IMR-90 (cell line): ENCODE data around the gene KRTAP10-11. TPM values are rescaled to one million over a fixed set of nuclear protein-coding genes. Genes with fewer than 3 reads are reported as not detected.

ENCODE experiments used
- ATAC-seq: fragments of 200-7000 bp; cut with Tn5 transposase; 2 replicates; pipeline ENCODE4 v1.9.1; 2020; ENCODE audit warnings: low read depth, mild to moderate bottlenecking, moderate library complexity
- BruUV-seq: library from RNA; stranded (reverse); fragments of 400-500 nt; replicated peaks from 2 replicates; lab custom pipeline; 2021; lab: Mats Ljungman, UMichigan
- CTCF ChIA-PET: fragments of 300-600 bp; formaldehyde crosslinking; extraction: SDS; loops from one replicate; lab custom pipeline; 2021; ENCODE audit warnings: antibody characterized with exemption; lab: Yijun Ruan, JAX
- POLR2A ChIA-PET: fragments of 300-600 bp; sonication (Branson Sonifier 250); formaldehyde crosslinking; loops from one replicate; lab custom pipeline; 2022; ENCODE audit warnings: antibody characterized with exemption; ENCODE audit not compliant: unreplicated experiment; lab: Charles Lee
- DNase-seq: peaks from one replicate; pipeline ENCODE4 v3.0.0; 2013
- H2AFZ ChIP-seq: replicated peaks from 2 replicates; pipeline ENCODE3; 2013; ENCODE audit warnings: low read length, mild to moderate bottlenecking; ENCODE audit not compliant: poor library complexity
- H2AK5ac ChIP-seq: 2 replicates; pipeline ENCODE4 v1.6.1; 2013; ENCODE audit warnings: low read depth, low read length, inconsistent platforms
- H2AK9ac ChIP-seq: replicated peaks from 2 replicates; pipeline ENCODE3; 2013; ENCODE audit warnings: mild to moderate bottlenecking, low read depth, low read length, moderate library complexity; ENCODE audit not compliant: poor library complexity
- H2BK120ac ChIP-seq: 2 replicates; pipeline ENCODE4 v1.6.1; 2013; ENCODE audit warnings: low read depth, low read length, inconsistent platforms
- H2BK15ac ChIP-seq: 3 replicates; pipeline ENCODE4 v1.6.1; 2013; ENCODE audit warnings: low read depth, low read length, inconsistent platforms
- H2BK20ac ChIP-seq: 2 replicates; pipeline ENCODE4 v1.6.1; 2013; ENCODE audit warnings: low read depth, mild to moderate bottlenecking, inconsistent platforms, low read length, moderate library complexity
- H2BK5ac ChIP-seq: 2 replicates; pipeline ENCODE4 v1.6.1; 2013; ENCODE audit warnings: mild to moderate bottlenecking, low read depth, low read length, inconsistent platforms; ENCODE audit not compliant: poor library complexity, severe bottlenecking
- H3K14ac ChIP-seq: replicated peaks from 2 replicates; pipeline ENCODE4 v1.6.1; 2013; ENCODE audit warnings: low read depth, low read length, inconsistent platforms
- H3K18ac ChIP-seq: 2 replicates; pipeline ENCODE4 v1.6.1; 2013; ENCODE audit warnings: low read depth, low read length, control low read depth
- H3K23ac ChIP-seq: 2 replicates; pipeline ENCODE4 v1.6.1; 2013; ENCODE audit warnings: low read depth, low read length, inconsistent platforms
- H3K27ac ChIP-seq: 2 replicates; pipeline ENCODE4 v1.5.1; 2013; ENCODE audit warnings: mild to moderate bottlenecking, control low read depth, low read length; ENCODE audit not compliant: insufficient read depth
- H3K27me3 ChIP-seq: 2 replicates; pipeline ENCODE4 v1.6.1; 2013; ENCODE audit warnings: low read length; ENCODE audit not compliant: control insufficient read depth, insufficient read depth
- H3K36me3 ChIP-seq: 2 replicates; pipeline ENCODE4 v1.6.1; 2013; ENCODE audit warnings: low read length, mixed read lengths; ENCODE audit not compliant: control insufficient read depth, insufficient read depth
- H3K4ac ChIP-seq: 2 replicates; pipeline ENCODE4 v1.6.1; 2013; ENCODE audit warnings: low read depth, low read length, inconsistent platforms
- H3K4me1 ChIP-seq: 2 replicates; pipeline ENCODE4 v1.6.1; 2013; ENCODE audit warnings: low read length, mixed read lengths; ENCODE audit not compliant: control insufficient read depth, insufficient read depth
- H3K4me2 ChIP-seq: 2 replicates; pipeline ENCODE4 v1.6.1; 2013; ENCODE audit warnings: low read depth, mild to moderate bottlenecking, control low read depth, low read length, moderate library complexity
- H3K4me3 ChIP-seq: 2 replicates; pipeline ENCODE4 v1.5.1; 2013; ENCODE audit warnings: low read depth, mild to moderate bottlenecking, control low read depth, low read length, moderate library complexity; ENCODE audit not compliant: insufficient read depth
- H3K56ac ChIP-seq: 2 replicates; pipeline ENCODE4 v1.6.1; 2013; ENCODE audit warnings: low read length, inconsistent platforms; ENCODE audit not compliant: insufficient read depth; ENCODE audit errors: extremely low read depth
- H3K79me1 ChIP-seq, 2 experiments: 2 replicates each; pipeline ENCODE4 v1.6.1; 2013; ENCODE audit warnings: low read length in 2 of 2, inconsistent platforms in 1 of 2, low read depth in 1 of 2
- H3K9ac ChIP-seq: 2 replicates; pipeline ENCODE4 v1.6.1; 2013; ENCODE audit warnings: low read depth, low read length, control low read depth
- H3K9me1 ChIP-seq: 2 replicates; pipeline ENCODE4 v1.6.1; 2013; ENCODE audit warnings: low read length, inconsistent platforms; ENCODE audit not compliant: insufficient read depth
- H3K9me3 ChIP-seq: 2 replicates; pipeline ENCODE4 v1.6.1; 2013; ENCODE audit warnings: low read length; ENCODE audit not compliant: control insufficient read depth, insufficient read depth
- H4K20me1 ChIP-seq: 2 replicates; pipeline ENCODE4 v1.6.1; 2013; ENCODE audit warnings: low read length, inconsistent platforms; ENCODE audit not compliant: insufficient read depth
- H4K5ac ChIP-seq: 2 replicates; pipeline ENCODE4 v1.6.1; 2013; ENCODE audit warnings: mild to moderate bottlenecking, low read depth, low read length, control low read depth
- H4K8ac ChIP-seq, 2 experiments: 2 replicates each; pipeline ENCODE4 v1.6.1; 2013; ENCODE audit warnings: low read depth in 2 of 2, low read length in 2 of 2, control low read depth in 1 of 2, inconsistent platforms in 1 of 2
- H4K91ac ChIP-seq: 2 replicates; pipeline ENCODE4 v1.6.1; 2013; ENCODE audit warnings: low read depth, low read length, inconsistent platforms; ENCODE audit not compliant: insufficient read depth
- BHLHE40 ChIP-seq: fragments of 150-350 bp; IDR thresholded peaks from 2 replicates; pipeline ENCODE4 v1.6.1; 2016; ENCODE audit warnings: mild to moderate bottlenecking, low read depth, low read length
- CEBPB ChIP-seq: IDR thresholded peaks from 2 replicates; pipeline ENCODE4 v1.6.1; 2012; ENCODE audit warnings: low read depth, low read length, improper control_type of control experiment
- CHD1 ChIP-seq: IDR thresholded peaks from 2 replicates; pipeline ENCODE4 v1.6.1; 2012; ENCODE audit warnings: low read depth, low read length, improper control_type of control experiment
- FOS ChIP-seq: fragments of 150-350 bp; IDR thresholded peaks from 2 replicates; pipeline ENCODE4 v1.6.1; 2016; ENCODE audit warnings: low read depth, low read length
- MAFK ChIP-seq: IDR thresholded peaks from 2 replicates; pipeline ENCODE4 v1.6.1; 2012; ENCODE audit warnings: low read depth, low read length, improper control_type of control experiment
- NFE2L2 ChIP-seq: fragments of 150-350 bp; IDR thresholded peaks from 2 replicates; pipeline ENCODE4 v1.6.1; 2016; ENCODE audit warnings: low read depth, mild to moderate bottlenecking, low read length
- POLR2A ChIP-seq: IDR thresholded peaks from 2 replicates; pipeline ENCODE4 v1.6.1; 2012; ENCODE audit warnings: mild to moderate bottlenecking, low read depth, low read length
- RAD21 ChIP-seq: IDR thresholded peaks from 2 replicates; pipeline ENCODE4 v1.6.1; 2012; ENCODE audit warnings: low read length, improper control_type of control experiment
- RFX5 ChIP-seq: IDR thresholded peaks from 2 replicates; pipeline ENCODE4 v1.8.0; 2012; ENCODE audit warnings: low read depth, mild to moderate bottlenecking, low read length, moderate library complexity
- SMC3 ChIP-seq: fragments of 150-350 bp; IDR thresholded peaks from 2 replicates; pipeline ENCODE4 v1.6.1; 2016; ENCODE audit warnings: low read depth, mild to moderate bottlenecking, antibody characterized with exemption, low read length, moderate library complexity
- WGBS, 2 experiments: methylation state at CpG; one replicate each; pipeline versions ENCODE4 v1.1.5 to v1.1.7; 2013; ENCODE audit warnings: missing lambda C conversion rate in 2 of 2; ENCODE audit not compliant: insufficient read length in 1 of 2; ENCODE audit errors: extremely low coverage in 2 of 2; 5-methylcytosine and 5-hydroxymethylcytosine counted together
- dilution Hi-C: fragments of 300-500 bp; cut with HindIII; formaldehyde crosslinking; loops from one replicate; pipeline ENCODE4 v1.14.3; 2018; ENCODE audit warnings: low sequenced_read_pairs; ENCODE audit not compliant: unreplicated experiment
- in situ Hi-C: fragments of 300-500 bp; cut with MboI; formaldehyde crosslinking; loops from 3 replicates; pipeline ENCODE4 v1.14.3; 2019; ENCODE audit warnings: low sequenced_read_pairs, inconsistent platforms, mixed read lengths
- intact Hi-C: fragments of 100-400 bp; cut with micrococcal nuclease; formaldehyde crosslinking; loops from 2 replicates; pipeline ENCODE4 v1.10.0; 2022
- polyA plus RNA-seq, 3 experiments: library from polyadenylated mRNA; depleted of rRNA; stranded (reverse); fragments of >200 nt; gene quantifications; 2 replicates each; pipeline ENCODE4 v1.2.3, GENCODE V29; 2012; ENCODE audit warnings: low replicate concordance in 1 of 3
- total RNA-seq: library from RNA; depleted of rRNA; stranded (reverse); fragments of >200 nt; gene quantifications from 2 replicates; pipeline ENCODE4 v1.2.3, GENCODE V29; 2012
- TF ChIP-seq, protein P1 (sequence below): conservative IDR thresholded peaks from 2 replicates; pipeline ENCODE4 v1.5.1; 2012; ENCODE audit warnings: mild to moderate bottlenecking, low read depth, low read length, improper control_type of control experiment
- TF ChIP-seq, protein P2 (sequence below): fragments of 150-350 bp; IDR thresholded peaks from 2 replicates; pipeline ENCODE4 v1.6.1; 2016; ENCODE audit warnings: low read depth, mild to moderate bottlenecking, low read length, moderate library complexity, borderline replicate concordance

Gene KRTAP10-11
- total and polyA plus RNA-seq, 2 of the 4 experiments (the other 2 are of a cell fraction): not detected

DNA sequence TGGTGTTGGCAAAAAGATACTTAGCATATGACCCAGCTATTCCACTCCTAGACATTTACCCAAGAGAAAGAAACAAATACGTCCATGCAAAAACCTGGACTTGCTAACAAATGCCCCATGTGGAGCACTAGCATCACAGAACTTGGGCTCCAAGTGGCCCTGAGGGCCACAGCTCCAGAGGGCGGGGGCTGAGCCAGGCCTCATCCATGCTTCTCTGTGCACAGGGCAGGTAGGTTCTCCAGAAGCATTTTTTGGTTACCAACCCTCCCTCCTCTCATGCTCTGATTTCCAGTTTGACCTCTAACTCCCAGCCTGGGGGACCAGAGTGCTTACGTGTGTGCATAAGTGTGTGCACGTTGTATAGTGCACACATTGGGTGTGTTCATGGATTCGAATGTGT is 18.5 kb downstream of the KRTAP10-11 start:
- CTCF ChIA-PET: no interaction called here
- H3K56ac ChIP-seq: no peak overlapping the region
- in situ Hi-C loops: no loop called here

More for the DNA sequence above, 18.5 kb downstream of the KRTAP10-11 start:
- no peak overlapping the region for H3K9ac ChIP-seq
- H4K91ac ChIP-seq: no peak overlapping the region
- no peak overlapping the region for H2BK20ac ChIP-seq
- no peaks in the 10 kb centered on the region for H3K9me3 ChIP-seq
- no peaks in the 10 kb centered on the region for H3K4me1 ChIP-seq
- WGBS, 2 experiments: 17% methylated on average over 1 of the region's 5 CpGs; no CpG with 5 or more reads in 1 of the 2 experiments
- H2BK5ac ChIP-seq: no peak overlapping the region
- no peak overlapping the region for H3K14ac ChIP-seq
- H2AK9ac ChIP-seq: no peak overlapping the region
- H4K20me1 ChIP-seq: no peaks in the 10 kb centered on the region
- no peak overlapping the region for H3K4ac ChIP-seq
- H3K9me1 ChIP-seq: no peaks in the 10 kb centered on the region
- no peak overlapping the region for H3K23ac ChIP-seq
- no peak overlapping the region for H2BK15ac ChIP-seq
- H3K27me3 ChIP-seq: 0 out of 2 replicates have a peak, but pooled peaks cover 3% of the 10 kb centered on the region
- no TSS peak for BruUV-seq
- POLR2A ChIA-PET: no interaction called here
- TF ChIP-seq MAFK (no peak), POLR2A (no peak), CHD1 (no peak), NFE2L2 (no peak), RFX5 (no peak), SMC3 (no peak), RAD21 (no peak), CEBPB (no peak), BHLHE40 (no peak), FOS (no peak)
- TF ChIP-seq, protein P1, sequence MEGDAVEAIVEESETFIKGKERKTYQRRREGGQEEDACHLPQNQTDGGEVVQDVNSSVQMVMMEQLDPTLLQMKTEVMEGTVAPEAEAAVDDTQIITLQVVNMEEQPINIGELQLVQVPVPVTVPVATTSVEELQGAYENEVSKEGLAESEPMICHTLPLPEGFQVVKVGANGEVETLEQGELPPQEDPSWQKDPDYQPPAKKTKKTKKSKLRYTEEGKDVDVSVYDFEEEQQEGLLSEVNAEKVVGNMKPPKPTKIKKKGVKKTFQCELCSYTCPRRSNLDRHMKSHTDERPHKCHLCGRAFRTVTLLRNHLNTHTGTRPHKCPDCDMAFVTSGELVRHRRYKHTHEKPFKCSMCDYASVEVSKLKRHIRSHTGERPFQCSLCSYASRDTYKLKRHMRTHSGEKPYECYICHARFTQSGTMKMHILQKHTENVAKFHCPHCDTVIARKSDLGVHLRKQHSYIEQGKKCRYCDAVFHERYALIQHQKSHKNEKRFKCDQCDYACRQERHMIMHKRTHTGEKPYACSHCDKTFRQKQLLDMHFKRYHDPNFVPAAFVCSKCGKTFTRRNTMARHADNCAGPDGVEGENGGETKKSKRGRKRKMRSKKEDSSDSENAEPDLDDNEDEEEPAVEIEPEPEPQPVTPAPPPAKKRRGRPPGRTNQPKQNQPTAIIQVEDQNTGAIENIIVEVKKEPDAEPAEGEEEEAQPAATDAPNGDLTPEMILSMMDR: no peak
- TF ChIP-seq, protein P2, sequence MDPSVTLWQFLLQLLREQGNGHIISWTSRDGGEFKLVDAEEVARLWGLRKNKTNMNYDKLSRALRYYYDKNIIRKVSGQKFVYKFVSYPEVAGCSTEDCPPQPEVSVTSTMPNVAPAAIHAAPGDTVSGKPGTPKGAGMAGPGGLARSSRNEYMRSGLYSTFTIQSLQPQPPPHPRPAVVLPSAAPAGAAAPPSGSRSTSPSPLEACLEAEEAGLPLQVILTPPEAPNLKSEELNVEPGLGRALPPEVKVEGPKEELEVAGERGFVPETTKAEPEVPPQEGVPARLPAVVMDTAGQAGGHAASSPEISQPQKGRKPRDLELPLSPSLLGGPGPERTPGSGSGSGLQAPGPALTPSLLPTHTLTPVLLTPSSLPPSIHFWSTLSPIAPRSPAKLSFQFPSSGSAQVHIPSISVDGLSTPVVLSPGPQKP: no peak
- H3K27ac ChIP-seq: no peak overlapping the region
- H3K79me1 ChIP-seq: no peaks in the 10 kb centered on the region
- no peak overlapping the region for H2AFZ ChIP-seq
- no peak overlapping the region for H3K4me2 ChIP-seq
- no peak overlapping the region for H3K4me3 ChIP-seq
- H3K36me3 ChIP-seq: no peaks in the 10 kb centered on the region
- no peak overlapping the region for H4K5ac ChIP-seq
- H4K8ac ChIP-seq: no peak overlapping the region
- intact Hi-C loops: no loop called here
- no peak for ATAC-seq
- no peak overlapping the region for H2BK120ac ChIP-seq
- dilution Hi-C loops: no loop called here
- no peak overlapping the region for H3K18ac ChIP-seq
- no peak for DNase-seq
- H2AK5ac ChIP-seq: no peak overlapping the region
